ENCODE data around the gene MIA2.
A peak's percentile ranks its signal among the peaks of the same experiment; 100 is the strongest.
"Not testable (repeated sequence)": the region's sequence is repeated elsewhere in the genome, so short reads cannot be mapped to it uniquely, and the experiment has no call there.

MIA2 gene

GRCh38 chr14:39342768-39343167 lies 109.1 kb downstream of the MIA2 start:
- no peak for DNase-seq

GRCh38 chr14:39343614-39344013 lies 109.9 kb downstream of the MIA2 start:
- DNase-seq, result no peak

GRCh38 chr14:39350866-39351265 lies 117.2 kb downstream of the MIA2 start:
- no peak for DNase-seq

- DNase-seq, result no peak
Measured at GRCh38 chr14:39351708-39352107, 118.0 kb downstream of the MIA2 start.

- DNase-seq, result not testable (repeated sequence)
Measured at GRCh38 chr14:39359069-39359468, 125.4 kb downstream of the MIA2 start.

- DNase-seq, result no peak
Measured at GRCh38 chr14:39360316-39360715, 126.6 kb downstream of the MIA2 start.

- DNase-seq, result not testable (repeated sequence)
Measured at GRCh38 chr14:39361556-39361955, 127.8 kb downstream of the MIA2 start.

- no peak for DNase-seq
Measured at GRCh38 chr14:39364509-39364908, 130.8 kb downstream of the MIA2 start.

GRCh38 chr14:39365354-39365753 lies 131.6 kb downstream of the MIA2 start:
- no peak for DNase-seq

GRCh38 chr14:39366460-39367386 lies 133.0 kb downstream of the MIA2 start:
- no peak for DNase-seq

- DNase-seq, result no peak
Measured at GRCh38 chr14:39367387-39367751, 133.7 kb downstream of the MIA2 start.

- DNase-seq, result peak; percentile 53 to 89
Measured at GRCh38 chr14:39368261-39368959, 134.7 kb downstream of the MIA2 start.

- no peak for DNase-seq
Measured at GRCh38 chr14:39369029-39369428, 135.3 kb downstream of the MIA2 start.

GRCh38 chr14:39370415-39370814 lies 136.7 kb downstream of the MIA2 start:
- no peak for DNase-seq

GRCh38 chr14:39372656-39373055 lies 138.9 kb downstream of the MIA2 start:
- no peak for DNase-seq

GRCh38 chr14:39374851-39375250 lies 141.1 kb downstream of the MIA2 start:
- DNase-seq, result no peak

GRCh38 chr14:39376667-39377403 lies 143.1 kb downstream of the MIA2 start:
- no peak for DNase-seq

- DNase-seq, result no peak
Measured at GRCh38 chr14:39381366-39381765, 147.7 kb downstream of the MIA2 start.

- DNase-seq, result no peak
Measured at GRCh38 chr14:39382463-39382862, 148.7 kb downstream of the MIA2 start.

GRCh38 chr14:39383026-39383660 lies 149.4 kb downstream of the MIA2 start:
- no peak for DNase-seq

GRCh38 chr14:39383741-39384140 lies 150.0 kb downstream of the MIA2 start:
- DNase-seq, result no peak

GRCh38 chr14:39384177-39384576 lies 150.5 kb downstream of the MIA2 start:
- no peak for DNase-seq

- DNase-seq, result no peak
Measured at GRCh38 chr14:39393289-39393688, 159.6 kb downstream of the MIA2 start.
